Measurements from ENCODE around the gene WASF2.
"Not testable (repeated sequence)": the region's sequence is repeated elsewhere in the genome, so short reads cannot be mapped to it uniquely, and the experiment has no call there.

WASF2 gene

GRCh38 chr1:27447399-27447798 lies 42.6 kb downstream of the WASF2 start:
- DNase-seq = no peak

- DNase-seq = no peak
Measured at GRCh38 chr1:27446496-27447020, 43.4 kb downstream of the WASF2 start.

GRCh38 chr1:27445177-27445936 lies 44.6 kb downstream of the WASF2 start:
- no peak for DNase-seq

- DNase-seq = no peak
Measured at GRCh38 chr1:27444632-27445031, 45.3 kb downstream of the WASF2 start.

GRCh38 chr1:27439150-27439549 lies 50.8 kb downstream of the WASF2 start:
- DNase-seq = no peak

- DNase-seq = no peak
Measured at GRCh38 chr1:27438621-27439061, 51.3 kb downstream of the WASF2 start.

GRCh38 chr1:27436204-27437159 lies 53.5 kb downstream of the WASF2 start:
- DNase-seq = peak; percentile 22 to 52

- DNase-seq = peak; percentile 22 to 56
Measured at GRCh38 chr1:27435566-27436203, 54.3 kb downstream of the WASF2 start.

GRCh38 chr1:27433706-27434105 lies 56.3 kb downstream of the WASF2 start:
- DNase-seq = no peak

- not testable (repeated sequence) for DNase-seq
Measured at GRCh38 chr1:27432725-27433124, 57.2 kb downstream of the WASF2 start.

GRCh38 chr1:27431601-27431940 lies 58.4 kb downstream of the WASF2 start:
- DNase-seq = no peak

- peak; percentile 28 to 54 for DNase-seq
Measured at GRCh38 chr1:27430903-27431600, 58.9 kb downstream of the WASF2 start.

- DNase-seq = no peak
Measured at GRCh38 chr1:27429029-27429425, 60.9 kb downstream of the WASF2 start.

- no peak for DNase-seq
Measured at GRCh38 chr1:27428316-27429028, 61.5 kb downstream of the WASF2 start.

- DNase-seq = no peak
Measured at GRCh38 chr1:27427816-27428315, 62.1 kb downstream of the WASF2 start.

- DNase-seq = no peak
Measured at GRCh38 chr1:27427329-27427728, 62.6 kb downstream of the WASF2 start.

- DNase-seq = no peak
Measured at GRCh38 chr1:27423709-27424108, 66.3 kb downstream of the WASF2 start.

GRCh38 chr1:27418326-27419185 lies 71.4 kb downstream of the WASF2 start:
- peak; percentile 29 to 44 for DNase-seq

- no peak for DNase-seq
Measured at GRCh38 chr1:27417713-27418112, 72.3 kb downstream of the WASF2 start.

GRCh38 chr1:27416387-27417111 lies 73.4 kb downstream of the WASF2 start:
- DNase-seq = peak; percentile 68 to 75

All from CD4-positive, alpha-beta T cell treated with Interleukin-1 beta for 1 hour (primary cell).